Fibroblast of gingiva (primary cell): ENCODE measurements around the gene FOXR1.
"Not testable (repeated sequence)": the region's sequence is repeated elsewhere in the genome, so short reads cannot be mapped to it uniquely, and the experiment has no call there.

Experiments used
- DNase-seq: peaks from one replicate; pipeline ENCODE4 v3.0.0-alpha.2; 2011; ENCODE audit warnings: low read depth

The FOXR1 gene

DNA sequence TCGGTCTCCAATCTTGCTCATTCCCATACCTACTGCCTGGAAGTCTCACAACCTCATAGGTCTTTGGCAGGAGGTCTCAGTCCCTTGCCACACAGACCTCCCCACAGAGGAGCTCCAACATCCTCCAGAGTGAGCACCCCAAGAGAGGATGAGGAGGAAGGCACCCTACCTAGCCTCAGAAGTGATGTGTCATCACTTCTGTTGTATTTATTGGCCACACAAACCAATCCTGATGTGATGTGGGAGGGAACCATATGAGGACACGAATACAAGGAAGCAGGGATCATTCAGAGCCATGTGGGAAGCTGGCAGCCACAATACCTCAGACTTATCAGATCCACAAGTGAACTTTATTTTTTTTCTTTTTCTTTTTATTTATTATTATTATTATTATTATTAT is 24.5 kb upstream of the FOXR1 start:
- DNase-seq, result no peak

DNA sequence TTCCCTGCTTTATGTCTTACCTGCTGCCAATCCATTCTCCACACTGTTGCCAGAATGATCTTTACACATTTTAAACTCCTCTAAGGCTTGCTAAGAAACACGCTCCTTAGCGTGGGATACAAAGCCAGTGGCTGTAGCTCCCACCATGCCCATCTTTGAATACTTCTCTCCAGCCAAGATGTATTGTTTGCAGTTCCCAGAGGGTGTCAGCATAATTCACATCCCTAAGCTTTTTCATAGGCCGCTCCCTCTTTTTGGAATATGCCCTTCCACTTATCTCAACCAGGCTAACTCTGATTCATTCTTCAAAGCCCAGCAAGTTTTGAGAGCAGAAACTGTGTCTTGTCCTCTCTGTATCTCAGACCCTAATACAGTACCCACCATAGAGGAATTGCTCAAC is 23.6 kb upstream of the FOXR1 start:
- DNase-seq, result no peak

DNA sequence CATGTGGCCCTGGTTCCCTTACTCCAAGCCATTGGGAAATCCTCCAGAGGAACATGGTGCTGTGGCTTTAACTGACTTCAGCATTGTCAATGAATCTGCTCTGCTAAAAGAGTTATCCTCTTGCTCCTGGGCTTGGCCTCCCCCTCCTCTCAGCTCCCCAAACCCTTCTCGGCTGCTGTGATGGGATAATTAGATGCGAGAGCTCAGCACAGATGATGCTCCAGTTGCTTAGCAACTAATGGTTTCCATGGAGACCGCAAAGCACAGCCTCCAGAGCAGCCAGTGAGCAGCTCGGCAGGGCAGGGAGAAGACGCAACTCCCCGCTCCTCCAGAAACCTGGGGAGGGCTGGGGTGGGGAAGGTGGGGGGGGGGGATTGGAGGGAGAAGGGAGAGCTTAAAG is 18.3 kb upstream of the FOXR1 start:
- no peak for DNase-seq

- not testable (repeated sequence) for DNase-seq
These were observed 17.6 kb upstream of the FOXR1 start for GRCh38 chr11:118953976-118954375.

DNA sequence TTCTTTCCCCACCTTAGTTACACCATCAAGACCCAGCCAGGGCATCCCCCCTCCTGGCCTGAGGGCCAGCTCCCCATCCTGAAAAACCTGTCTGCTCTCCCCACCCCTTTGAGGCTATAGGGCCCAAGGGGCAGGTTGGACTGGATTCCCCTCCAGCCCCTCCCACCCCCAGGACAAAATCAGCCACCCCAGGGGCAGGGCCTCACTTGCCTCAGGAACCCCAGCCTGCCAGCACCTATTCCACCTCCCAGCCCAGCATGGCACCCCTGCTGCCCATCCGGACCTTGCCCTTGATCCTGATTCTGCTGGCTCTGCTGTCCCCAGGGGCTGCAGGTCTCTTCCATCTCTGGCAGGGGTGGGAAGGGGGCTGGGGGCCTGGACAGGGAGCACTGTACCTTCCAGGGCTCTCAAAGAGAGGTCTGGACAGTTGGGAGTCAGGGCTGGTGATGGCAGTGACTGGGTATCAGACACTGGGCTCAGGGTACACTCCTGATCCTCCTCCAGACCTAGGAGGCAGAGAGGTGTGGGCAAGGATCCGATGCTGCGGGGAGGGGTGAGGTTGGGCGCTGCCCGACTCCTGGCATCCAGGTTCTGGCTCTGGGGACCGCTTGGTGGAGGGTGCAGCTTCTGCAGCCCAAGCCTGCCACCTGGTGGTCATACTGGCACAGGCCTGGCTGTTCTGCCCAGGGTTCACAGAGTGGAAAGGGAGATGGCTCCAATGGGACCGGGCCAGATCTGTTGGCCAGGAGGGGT is 15.3 kb upstream of the FOXR1 start, which contains the start of gene UPK2:
Gene UPK2 (plus strand): TSS at position 205 of the 753 bp plus-strand sequence. CDS start 53 bp downstream, at position 258.
- peak; percentile 64 for DNase-seq

GRCh38 chr11:118956847-118957469 is 14.6 kb upstream of the FOXR1 start:
- no peak for DNase-seq

- no peak for DNase-seq
These were observed 14.0 kb upstream of the FOXR1 start for GRCh38 chr11:118957549-118957948.

- no peak for DNase-seq
These were observed 13.6 kb upstream of the FOXR1 start for GRCh38 chr11:118957968-118958367.

DNA sequence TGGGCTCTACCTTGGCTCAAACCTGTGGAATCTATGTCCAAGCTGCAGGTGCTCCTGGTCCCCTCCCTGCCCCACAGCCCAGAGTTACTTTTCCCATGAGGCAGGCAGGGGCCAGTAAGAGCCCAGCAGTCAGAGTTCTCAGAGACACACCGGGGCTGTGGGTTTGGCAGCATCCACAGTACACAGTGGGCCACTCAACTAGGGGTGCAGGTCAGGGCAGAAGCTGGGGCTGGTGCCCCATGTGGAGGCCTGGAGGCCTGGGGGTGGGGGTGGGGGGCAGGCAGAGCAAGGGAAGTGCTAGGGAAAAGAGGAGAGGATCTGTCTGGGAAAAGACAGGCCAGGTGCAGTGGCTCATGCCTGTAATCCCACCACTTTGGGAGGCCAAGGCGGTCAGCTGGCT is 13.0 kb upstream of the FOXR1 start:
- no peak for DNase-seq

DNA sequence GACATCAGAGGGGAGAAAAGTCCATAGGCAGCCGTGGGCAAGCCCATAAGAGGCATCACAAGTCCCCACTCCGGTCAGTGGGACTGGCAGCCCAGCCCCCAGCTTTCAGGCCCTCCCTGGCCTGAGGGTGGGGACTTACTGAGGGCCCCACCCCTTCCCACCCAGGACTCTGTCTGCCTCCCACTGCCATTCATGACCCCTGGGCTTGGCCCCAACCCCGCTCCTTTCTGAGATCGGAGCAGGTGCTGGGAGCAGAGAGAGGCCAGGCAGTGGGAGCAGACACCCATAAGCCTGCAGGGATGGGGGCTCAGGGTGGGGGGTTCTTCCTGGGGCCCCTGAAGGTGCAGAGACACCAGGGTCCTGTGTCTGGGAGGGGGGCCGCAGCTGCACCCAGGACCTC is 10.4 kb upstream of the FOXR1 start:
- DNase-seq, result no peak

- no peak for DNase-seq
These were observed 10.0 kb upstream of the FOXR1 start for GRCh38 chr11:118961591-118961990.

- not testable (repeated sequence) for DNase-seq
These were observed 2.1 kb upstream of the FOXR1 start for GRCh38 chr11:118969508-118969907.

- DNase-seq, result no peak
These were observed 2.4 kb downstream of the FOXR1 start for GRCh38 chr11:118973985-118974384.

GRCh38 chr11:118975771-118976709 is 4.5 kb downstream of the FOXR1 start:
- DNase-seq, result no peak

GRCh38 chr11:118979434-118979833 is 7.9 kb downstream of the FOXR1 start:
- DNase-seq, result no peak

GRCh38 chr11:118980191-118980881 is 8.8 kb downstream of the FOXR1 start:
- DNase-seq, result no peak

DNA sequence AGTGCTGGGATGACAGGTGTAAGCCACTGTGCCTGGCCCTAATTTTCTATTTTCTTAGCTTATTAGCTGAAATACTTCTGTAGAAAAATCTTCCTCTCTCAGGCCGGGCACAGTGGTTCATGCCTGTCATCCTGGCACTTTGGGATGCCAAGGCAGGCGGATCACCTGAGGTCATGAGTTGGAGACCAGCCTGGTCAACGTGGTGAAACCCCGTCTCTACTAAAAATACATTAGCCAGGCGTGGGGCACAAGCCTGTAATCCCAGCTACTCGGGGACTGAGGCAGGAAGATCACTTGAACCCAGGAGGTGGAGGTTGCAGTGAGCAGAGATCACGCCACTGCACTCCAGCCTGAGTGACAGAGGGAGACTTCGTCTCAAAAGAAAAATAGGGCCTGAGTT is 12.8 kb downstream of the FOXR1 start:
- DNase-seq, result not testable (repeated sequence)

DNA sequence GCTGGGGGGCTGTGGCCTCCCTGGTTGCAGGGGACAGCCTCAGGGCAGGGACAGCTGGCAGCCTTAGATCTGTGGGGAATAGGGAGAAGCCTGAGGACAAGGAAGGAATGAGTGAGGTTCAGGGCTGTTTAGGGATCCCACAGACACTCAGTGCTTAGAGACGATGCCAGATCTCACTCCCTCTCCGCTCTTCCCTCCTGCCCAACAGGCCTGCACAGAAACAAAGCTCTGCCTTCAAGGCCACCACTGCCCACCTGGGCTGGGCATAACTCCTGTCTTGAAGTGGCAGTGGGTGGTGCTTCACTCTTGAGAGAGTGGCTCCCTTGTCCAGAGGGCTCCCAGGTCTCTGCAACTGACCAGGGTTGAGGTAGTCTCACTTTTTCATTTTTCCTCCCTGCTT is 13.3 kb downstream of the FOXR1 start:
- no peak for DNase-seq

DNA sequence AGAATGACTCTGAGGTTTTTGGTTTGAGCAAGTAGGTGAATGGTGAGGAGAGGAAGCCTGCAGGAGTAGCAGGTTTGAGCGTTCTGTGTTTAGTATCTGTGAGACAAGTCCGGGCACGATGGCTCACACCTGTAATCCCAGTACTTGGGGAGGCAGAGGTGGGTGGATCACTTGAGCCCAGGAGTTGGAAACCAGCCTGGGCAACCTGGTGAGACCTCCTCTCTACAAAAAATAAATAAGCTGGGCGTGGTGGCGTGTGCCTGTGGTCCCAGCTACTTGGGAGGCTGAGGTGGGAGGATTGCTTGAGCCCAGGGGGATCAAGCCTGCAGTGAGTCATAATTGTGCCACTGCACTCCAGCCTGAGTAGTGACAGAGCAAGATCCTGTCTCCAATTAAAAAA is 16.7 kb downstream of the FOXR1 start:
- no peak for DNase-seq

DNA sequence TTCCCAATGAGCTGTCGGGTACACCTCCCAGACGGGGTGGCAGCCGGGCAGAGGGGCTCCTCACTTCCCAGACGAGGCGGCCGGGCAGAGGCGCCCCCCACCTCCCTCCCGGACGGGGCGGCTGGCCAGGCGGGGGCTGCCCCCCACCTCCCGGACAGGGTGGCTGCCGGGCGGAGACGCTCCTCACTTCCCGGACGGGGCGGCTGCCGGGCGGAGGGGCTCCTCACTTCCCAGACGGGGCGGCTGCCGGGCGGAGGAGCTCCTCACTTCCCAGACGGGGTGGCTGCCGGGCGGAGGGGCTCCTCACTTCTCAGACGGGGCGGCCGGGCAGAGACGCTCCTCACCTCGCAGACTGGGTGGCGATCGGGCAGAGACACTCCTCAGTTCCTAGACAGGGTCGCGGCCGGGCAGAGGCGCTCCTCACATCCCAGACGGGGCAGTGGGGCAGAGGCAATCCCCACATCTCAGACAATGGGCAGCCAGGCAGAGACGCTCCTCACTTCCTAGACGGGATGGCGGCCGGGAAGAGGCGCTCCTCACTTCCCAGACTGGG is 20.0 kb downstream of the FOXR1 start:
- DNase-seq, result not testable (repeated sequence)

- DNase-seq, result no peak
These were observed 25.5 kb downstream of the FOXR1 start for GRCh38 chr11:118996926-118997626.
